ENCODE results near the gene IGF1R.

IGF1R gene

DNA sequence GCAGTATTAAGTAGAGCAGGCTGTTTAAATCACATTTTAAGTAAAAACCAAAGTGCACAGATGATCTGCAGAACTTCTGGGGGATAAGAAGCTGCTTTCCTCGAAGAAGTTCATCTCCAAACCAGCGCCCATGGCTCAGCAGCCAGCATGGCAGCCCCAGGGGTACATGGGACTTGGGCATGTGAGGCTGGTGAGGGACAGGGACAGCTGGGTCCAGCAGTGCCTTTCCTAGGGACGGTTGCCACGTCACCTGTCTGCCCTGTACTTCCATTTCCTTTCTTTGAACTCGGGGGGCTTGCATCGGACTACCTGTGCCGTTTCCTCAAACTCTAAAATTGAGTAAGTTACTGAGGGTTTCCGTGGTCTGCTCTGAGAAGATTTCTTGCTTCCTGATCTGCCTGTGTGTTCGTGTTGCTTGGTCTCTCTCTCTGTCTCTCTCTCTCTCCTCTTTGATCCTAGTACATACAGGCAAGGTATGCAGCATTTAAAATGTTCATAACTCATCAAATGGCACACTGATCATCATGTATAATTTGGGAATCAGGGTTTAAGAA, 67.6 kb downstream of the IGF1R start:
- Histone ChIP-seq H3K27me3 (ENCODE audit: insufficient read depth, low read length, poor library complexity) (no peaks in the 10 kb centered on the region), H3K36me3 (ENCODE audit: insufficient read depth, low read length) (peaks cover 8% of the 10 kb centered on the region), H3K79me2 (ENCODE audit: insufficient read depth, low read length) (peaks cover 95% of the 10 kb centered on the region), H3K9ac (ENCODE audit: low read depth, low read length) (no peak overlapping the region), H3K4me3 (ENCODE audit: low read depth in 1 of 2, low read length in 2 of 2) (no peak overlapping the region), H3K4me2 (ENCODE audit: insufficient read depth, low read length) (no peak overlapping the region), H4K20me1 (ENCODE audit: insufficient read depth, low read length) (peaks cover 80% of the 10 kb centered on the region), H3K9me3 (ENCODE audit: insufficient read depth, low read length, severe bottlenecking) (peaks cover 6% of the 10 kb centered on the region), H3K4me1 (ENCODE audit: insufficient read depth, low read length) (peaks cover 8% of the 10 kb centered on the region; the same call in 1 of the 2 replicates), H3K27ac (ENCODE audit: low read length) (no peak overlapping the region), H2AFZ (ENCODE audit: low read depth, low read length) (no peak overlapping the region)
- DNase-seq (no peak), ATAC-seq (ENCODE audit: insufficient read depth, low read depth) (peak; percentile 45; the same call in 1 of the 3 replicates)
- TF ChIP-seq, protein P1, sequence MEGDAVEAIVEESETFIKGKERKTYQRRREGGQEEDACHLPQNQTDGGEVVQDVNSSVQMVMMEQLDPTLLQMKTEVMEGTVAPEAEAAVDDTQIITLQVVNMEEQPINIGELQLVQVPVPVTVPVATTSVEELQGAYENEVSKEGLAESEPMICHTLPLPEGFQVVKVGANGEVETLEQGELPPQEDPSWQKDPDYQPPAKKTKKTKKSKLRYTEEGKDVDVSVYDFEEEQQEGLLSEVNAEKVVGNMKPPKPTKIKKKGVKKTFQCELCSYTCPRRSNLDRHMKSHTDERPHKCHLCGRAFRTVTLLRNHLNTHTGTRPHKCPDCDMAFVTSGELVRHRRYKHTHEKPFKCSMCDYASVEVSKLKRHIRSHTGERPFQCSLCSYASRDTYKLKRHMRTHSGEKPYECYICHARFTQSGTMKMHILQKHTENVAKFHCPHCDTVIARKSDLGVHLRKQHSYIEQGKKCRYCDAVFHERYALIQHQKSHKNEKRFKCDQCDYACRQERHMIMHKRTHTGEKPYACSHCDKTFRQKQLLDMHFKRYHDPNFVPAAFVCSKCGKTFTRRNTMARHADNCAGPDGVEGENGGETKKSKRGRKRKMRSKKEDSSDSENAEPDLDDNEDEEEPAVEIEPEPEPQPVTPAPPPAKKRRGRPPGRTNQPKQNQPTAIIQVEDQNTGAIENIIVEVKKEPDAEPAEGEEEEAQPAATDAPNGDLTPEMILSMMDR (IDR thresholded peaks at IDR 0.05; ENCODE audit: borderline replicate concordance, extremely low read depth, low read length, poor library complexity, severe bottlenecking): no peak
- TF ChIP-seq EZH2 (IDR thresholded peaks at IDR 0.05; ENCODE audit: borderline replicate concordance, low read depth, low read length, severe bottlenecking): no peak

DNA sequence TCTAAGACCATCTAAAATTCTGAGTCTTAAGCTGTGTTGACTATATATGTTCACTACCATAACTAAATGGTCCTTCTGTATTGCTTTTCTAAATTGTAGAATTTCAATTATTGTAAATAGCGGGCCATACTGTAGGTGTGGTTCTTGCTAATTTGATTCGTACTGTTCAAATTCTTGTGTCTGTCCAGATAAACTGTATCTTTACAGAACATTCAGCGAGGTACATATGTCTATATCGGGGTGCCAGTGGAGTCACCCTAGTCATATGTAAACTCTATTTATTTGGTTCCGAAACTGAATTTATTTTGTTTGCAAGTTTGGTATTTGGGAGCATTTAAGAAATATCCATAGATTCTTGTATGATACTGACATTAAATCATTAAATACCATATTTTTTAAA, 69.0 kb downstream of the IGF1R start:
- H3K36me3 ChIP-seq (ENCODE audit: insufficient read depth, low read length): no peaks in the 10 kb centered on the region
- H3K27ac ChIP-seq (ENCODE audit: low read length): no peak overlapping the region
- H3K4me2 ChIP-seq (ENCODE audit: insufficient read depth, low read length): no peak overlapping the region
- no peak for ATAC-seq (ENCODE audit: insufficient read depth, low read depth)
- no peak overlapping the region for H3K9ac ChIP-seq (ENCODE audit: low read depth, low read length)
- no peak overlapping the region for H3K4me3 ChIP-seq (ENCODE audit: low read depth in 1 of 2, low read length in 2 of 2)
- H3K9me3 ChIP-seq (ENCODE audit: insufficient read depth, low read length, severe bottlenecking): no peaks in the 10 kb centered on the region
- H2AFZ ChIP-seq (ENCODE audit: low read depth, low read length): no peak overlapping the region
- TF ChIP-seq EZH2 (IDR thresholded peaks at IDR 0.05; ENCODE audit: borderline replicate concordance, low read depth, low read length, severe bottlenecking): no peak
- peaks cover 8% of the 10 kb centered on the region; the same call in 1 of the 2 replicates for H3K4me1 ChIP-seq (ENCODE audit: insufficient read depth, low read length)
- no peaks in the 10 kb centered on the region for H3K27me3 ChIP-seq (ENCODE audit: insufficient read depth, low read length, poor library complexity)
- no peak for DNase-seq
- H3K79me2 ChIP-seq (ENCODE audit: insufficient read depth, low read length): peaks cover 95% of the 10 kb centered on the region
- peaks cover 94% of the 10 kb centered on the region for H4K20me1 ChIP-seq (ENCODE audit: insufficient read depth, low read length)

GRCh38 chr15:98717942-98718341, 69.6 kb downstream of the IGF1R start:
- H2AFZ ChIP-seq (ENCODE audit: low read depth, low read length): no peak overlapping the region
- ATAC-seq (ENCODE audit: insufficient read depth, low read depth): no peak
- no peak overlapping the region for H3K4me2 ChIP-seq (ENCODE audit: insufficient read depth, low read length)
- H3K27ac ChIP-seq (ENCODE audit: low read length): no peak overlapping the region
- H3K9ac ChIP-seq (ENCODE audit: low read depth, low read length): no peak overlapping the region
- H3K9me3 ChIP-seq (ENCODE audit: insufficient read depth, low read length, severe bottlenecking): no peaks in the 10 kb centered on the region
- TF ChIP-seq, protein P1 (IDR thresholded peaks at IDR 0.05; ENCODE audit: borderline replicate concordance, extremely low read depth, low read length, poor library complexity, severe bottlenecking): no peak
- no peak for TF ChIP-seq EZH2 (IDR thresholded peaks at IDR 0.05; ENCODE audit: borderline replicate concordance, low read depth, low read length, severe bottlenecking)
- peaks cover 8% of the 10 kb centered on the region; the same call in 1 of the 2 replicates for H3K4me1 ChIP-seq (ENCODE audit: insufficient read depth, low read length)
- DNase-seq: no peak
- H3K79me2 ChIP-seq (ENCODE audit: insufficient read depth, low read length): peaks cover 96% of the 10 kb centered on the region
- H3K36me3 ChIP-seq (ENCODE audit: insufficient read depth, low read length): no peaks in the 10 kb centered on the region
- peaks cover 97% of the 10 kb centered on the region for H4K20me1 ChIP-seq (ENCODE audit: insufficient read depth, low read length)
- H3K4me3 ChIP-seq (ENCODE audit: low read depth in 1 of 2, low read length in 2 of 2): no peak overlapping the region
- no peaks in the 10 kb centered on the region for H3K27me3 ChIP-seq (ENCODE audit: insufficient read depth, low read length, poor library complexity)

DNA sequence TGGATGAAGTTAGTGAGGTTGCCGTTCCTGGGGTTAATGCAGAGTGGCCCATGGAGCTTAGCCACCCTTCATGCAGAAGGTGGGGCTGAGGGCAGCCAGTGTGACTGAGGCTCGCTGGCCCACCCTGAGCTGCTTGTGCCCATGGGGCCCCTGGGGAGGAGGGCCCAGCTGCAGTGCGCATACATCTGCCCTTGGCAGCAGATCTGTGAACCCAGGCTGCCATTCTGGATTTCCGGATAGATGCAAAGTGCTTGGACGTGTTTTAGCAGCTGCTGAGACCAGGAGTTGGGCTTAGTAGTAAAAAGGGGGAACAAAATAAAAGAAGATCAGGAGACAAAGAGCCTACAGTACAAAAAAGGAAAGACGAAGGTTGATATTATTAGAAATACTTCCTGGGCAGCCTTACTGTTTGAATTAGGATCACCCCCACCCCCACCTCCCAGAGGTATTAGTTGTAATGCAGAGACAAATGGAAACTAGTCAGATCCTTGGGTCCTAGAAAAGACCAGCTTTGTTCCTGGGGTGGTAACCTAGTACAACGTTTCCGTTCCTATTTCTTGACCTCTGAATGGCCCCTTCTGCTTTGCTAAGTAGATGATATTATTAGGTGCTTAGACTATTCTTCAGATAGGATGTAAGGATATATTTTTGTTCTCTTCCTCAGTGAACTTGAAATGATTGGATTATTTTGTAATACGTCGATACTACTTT, 70.2 kb downstream of the IGF1R start:
- H3K79me2 ChIP-seq (ENCODE audit: insufficient read depth, low read length): peaks cover 95% of the 10 kb centered on the region
- no peak overlapping the region for H3K27ac ChIP-seq (ENCODE audit: low read length)
- H2AFZ ChIP-seq (ENCODE audit: low read depth, low read length): no peak overlapping the region
- no peaks in the 10 kb centered on the region for H3K27me3 ChIP-seq (ENCODE audit: insufficient read depth, low read length, poor library complexity)
- no peaks in the 10 kb centered on the region for H3K36me3 ChIP-seq (ENCODE audit: insufficient read depth, low read length)
- TF ChIP-seq EZH2 (IDR thresholded peaks at IDR 0.05; ENCODE audit: borderline replicate concordance, low read depth, low read length, severe bottlenecking): no peak
- TF ChIP-seq, protein P1 (IDR thresholded peaks at IDR 0.05; ENCODE audit: borderline replicate concordance, extremely low read depth, low read length, poor library complexity, severe bottlenecking): no peak
- no peak overlapping the region for H3K4me2 ChIP-seq (ENCODE audit: insufficient read depth, low read length)
- H3K9me3 ChIP-seq (ENCODE audit: insufficient read depth, low read length, severe bottlenecking): no peaks in the 10 kb centered on the region
- H4K20me1 ChIP-seq (ENCODE audit: insufficient read depth, low read length): peaks cover 93% of the 10 kb centered on the region
- H3K9ac ChIP-seq (ENCODE audit: low read depth, low read length): no peak overlapping the region
- H3K4me1 ChIP-seq (ENCODE audit: insufficient read depth, low read length): peaks cover 6% of the 10 kb centered on the region; the same call in 1 of the 2 replicates
- H3K4me3 ChIP-seq (ENCODE audit: low read depth in 1 of 2, low read length in 2 of 2): no peak overlapping the region
- DNase-seq: no peak
- ATAC-seq (ENCODE audit: insufficient read depth, low read depth): no peak

Measured in DND-41 (cell line).